GM12874 (cell line): ENCODE measurements around the gene CAMK1D.

Source experiments
- CTCF ChIP-seq: IDR thresholded peaks from 2 replicates; pipeline ENCODE4 v1.5.1; 2011; ENCODE audit warnings: low read depth, mild to moderate bottlenecking, control low read depth, low read length, moderate library complexity; ENCODE audit not compliant: insufficient read depth

The CAMK1D gene

GRCh38 chr10:12838366-12838765, 489.0 kb downstream of the CAMK1D start:
- TF ChIP-seq CTCF = no peak

GRCh38 chr10:12838995-12839927, 489.9 kb downstream of the CAMK1D start:
- no peak for TF ChIP-seq CTCF

GRCh38 chr10:12839941-12840611, 490.7 kb downstream of the CAMK1D start:
- no peak for TF ChIP-seq CTCF

- no peak for TF ChIP-seq CTCF
Measured at GRCh38 chr10:12841426-12841825, 492.1 kb downstream of the CAMK1D start.

GRCh38 chr10:12841826-12842225, 492.5 kb downstream of the CAMK1D start:
- TF ChIP-seq CTCF = no peak

- no peak for TF ChIP-seq CTCF
Measured at GRCh38 chr10:12842310-12842709, 493.0 kb downstream of the CAMK1D start.

GRCh38 chr10:12843296-12843945, 494.1 kb downstream of the CAMK1D start:
- TF ChIP-seq CTCF = no peak
